ENCODE data around the gene PGA3. TPM values are rescaled to one million over a fixed set of nuclear protein-coding genes. Genes with fewer than 3 reads are reported as not detected.
"Not testable (repeated sequence)": the region's sequence is repeated elsewhere in the genome, so short reads cannot be mapped to it uniquely, and the experiment has no call there.

Gene PGA3
- total RNA-seq, result not detected in 2 replicates
- long read RNA-seq, result 0 reads

- H3K36me3 Mint-ChIP-seq (ENCODE audit: low read depth); H3K9me3 Mint-ChIP-seq; H3K27me3 Mint-ChIP-seq (ENCODE audit: low read depth); H3K4me3 Mint-ChIP-seq; H3K27ac Mint-ChIP-seq (ENCODE audit: unreplicated experiment); DNase-seq (ENCODE audit: low read depth, low spot score): not testable (repeated sequence)
- peaks cover 11% of the 10 kb centered on the region for H3K4me1 Mint-ChIP-seq
Measured at GRCh38 chr11:61202950-61203746, at the start of gene PGA3. Gene PGA3, plus strand, starts transcription at chr11:61203515. Its CDS starts 50 bp downstream, at chr11:61203565.

GRCh38 chr11:61153593-61154095 lies 49.7 kb upstream of the PGA3 start:
- peaks cover 14% of the 10 kb centered on the region for H3K9me3 Mint-ChIP-seq
- peaks cover 27% of the 10 kb centered on the region for H3K36me3 Mint-ChIP-seq (ENCODE audit: low read depth)
- H3K4me3 Mint-ChIP-seq, result no peak overlapping the region
- TF ChIP-seq, protein P1, sequence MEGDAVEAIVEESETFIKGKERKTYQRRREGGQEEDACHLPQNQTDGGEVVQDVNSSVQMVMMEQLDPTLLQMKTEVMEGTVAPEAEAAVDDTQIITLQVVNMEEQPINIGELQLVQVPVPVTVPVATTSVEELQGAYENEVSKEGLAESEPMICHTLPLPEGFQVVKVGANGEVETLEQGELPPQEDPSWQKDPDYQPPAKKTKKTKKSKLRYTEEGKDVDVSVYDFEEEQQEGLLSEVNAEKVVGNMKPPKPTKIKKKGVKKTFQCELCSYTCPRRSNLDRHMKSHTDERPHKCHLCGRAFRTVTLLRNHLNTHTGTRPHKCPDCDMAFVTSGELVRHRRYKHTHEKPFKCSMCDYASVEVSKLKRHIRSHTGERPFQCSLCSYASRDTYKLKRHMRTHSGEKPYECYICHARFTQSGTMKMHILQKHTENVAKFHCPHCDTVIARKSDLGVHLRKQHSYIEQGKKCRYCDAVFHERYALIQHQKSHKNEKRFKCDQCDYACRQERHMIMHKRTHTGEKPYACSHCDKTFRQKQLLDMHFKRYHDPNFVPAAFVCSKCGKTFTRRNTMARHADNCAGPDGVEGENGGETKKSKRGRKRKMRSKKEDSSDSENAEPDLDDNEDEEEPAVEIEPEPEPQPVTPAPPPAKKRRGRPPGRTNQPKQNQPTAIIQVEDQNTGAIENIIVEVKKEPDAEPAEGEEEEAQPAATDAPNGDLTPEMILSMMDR (conservative IDR thresholded peaks at IDR 0.05), result no peak
- H3K4me1 Mint-ChIP-seq, result peaks cover 40% of the 10 kb centered on the region
- no peak overlapping the region for H3K27ac Mint-ChIP-seq (ENCODE audit: unreplicated experiment)
- no peaks in the 10 kb centered on the region for H3K27me3 Mint-ChIP-seq (ENCODE audit: low read depth)
- no peak for DNase-seq (ENCODE audit: low read depth, low spot score)

- Mint-ChIP-seq H3K4me3 (no peak overlapping the region), H3K27ac (ENCODE audit: unreplicated experiment) (no peak overlapping the region), H3K9me3 (peaks cover 14% of the 10 kb centered on the region), H3K36me3 (ENCODE audit: low read depth) (peaks cover 27% of the 10 kb centered on the region), H3K4me1 (peaks cover 39% of the 10 kb centered on the region), H3K27me3 (ENCODE audit: low read depth) (no peaks in the 10 kb centered on the region)
- no peak for DNase-seq (ENCODE audit: low read depth, low spot score)
- TF ChIP-seq, protein P1 (conservative IDR thresholded peaks at IDR 0.05), result no peak
Measured at GRCh38 chr11:61154528-61154927, 48.8 kb upstream of the PGA3 start.

GRCh38 chr11:61155312-61155711 lies 48.0 kb upstream of the PGA3 start:
- no peak overlapping the region for H3K27ac Mint-ChIP-seq (ENCODE audit: unreplicated experiment)
- peaks cover 27% of the 10 kb centered on the region for H3K36me3 Mint-ChIP-seq (ENCODE audit: low read depth)
- H3K4me1 Mint-ChIP-seq, result peaks cover 37% of the 10 kb centered on the region

DNA sequence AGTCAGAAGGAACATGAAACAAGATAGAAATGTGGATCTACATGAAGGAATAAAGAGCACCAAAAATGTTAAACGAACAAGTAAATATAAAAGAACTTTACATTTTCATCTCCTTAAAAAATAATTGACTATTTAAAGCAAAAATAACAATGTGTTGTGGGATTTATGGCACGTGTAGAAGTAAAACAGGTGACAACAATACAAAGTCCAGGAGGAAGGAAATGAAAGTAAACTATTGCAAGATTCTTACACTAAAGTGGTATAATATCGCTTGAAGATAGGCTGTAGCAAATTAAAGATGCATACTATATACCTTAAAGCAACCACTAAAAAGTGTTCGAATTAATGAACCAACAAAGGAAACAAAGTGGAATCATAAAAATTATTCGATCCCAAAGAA lies 47.6 kb upstream of the PGA3 start:
- Mint-ChIP-seq H3K36me3 (ENCODE audit: low read depth) (peaks cover 27% of the 10 kb centered on the region), H3K4me3 (no peak overlapping the region), H3K27ac (ENCODE audit: unreplicated experiment) (no peak overlapping the region), H3K9me3 (peaks cover 14% of the 10 kb centered on the region), H3K27me3 (ENCODE audit: low read depth) (no peaks in the 10 kb centered on the region), H3K4me1 (peaks cover 37% of the 10 kb centered on the region)
- DNase-seq (ENCODE audit: low read depth, low spot score), result no peak
- TF ChIP-seq, protein P1 (conservative IDR thresholded peaks at IDR 0.05), result no peak

More at GRCh38 chr11:61155312-61155711, 48.0 kb upstream of the PGA3 start:
- peak overlapping the region; percentile 11 for H3K4me3 Mint-ChIP-seq
- TF ChIP-seq, protein P1 (conservative IDR thresholded peaks at IDR 0.05), result no peak
- H3K9me3 Mint-ChIP-seq, result peaks cover 14% of the 10 kb centered on the region
- DNase-seq (ENCODE audit: low read depth, low spot score), result no peak
- H3K27me3 Mint-ChIP-seq (ENCODE audit: low read depth), result no peaks in the 10 kb centered on the region

DNA sequence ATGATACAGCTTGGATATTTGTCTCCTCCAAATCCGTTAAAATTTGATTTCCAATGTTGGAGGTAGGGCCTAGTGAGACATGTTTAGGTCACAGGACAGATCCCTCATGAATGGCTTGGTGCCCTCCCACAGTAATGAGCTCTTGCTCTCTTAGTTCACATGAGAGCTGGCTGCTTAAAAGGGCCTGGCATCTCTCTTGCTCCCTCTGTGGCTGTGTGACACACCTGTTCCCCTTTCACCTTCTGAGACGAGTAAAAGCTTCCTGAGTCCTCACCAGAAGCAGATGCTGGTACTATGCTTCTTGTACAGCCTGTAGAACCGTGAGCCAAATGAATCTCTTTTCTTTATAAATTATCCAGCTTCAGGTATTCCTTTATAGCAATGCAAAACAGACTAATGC lies 45.6 kb upstream of the PGA3 start:
- peaks cover 27% of the 10 kb centered on the region for H3K36me3 Mint-ChIP-seq (ENCODE audit: low read depth)
- DNase-seq (ENCODE audit: low read depth, low spot score), result no peak
- no peaks in the 10 kb centered on the region for H3K27me3 Mint-ChIP-seq (ENCODE audit: low read depth)
- TF ChIP-seq, protein P1 (conservative IDR thresholded peaks at IDR 0.05), result no peak
- H3K9me3 Mint-ChIP-seq, result peaks cover 14% of the 10 kb centered on the region
- no peak overlapping the region for H3K27ac Mint-ChIP-seq (ENCODE audit: unreplicated experiment)
- peak overlapping the region; percentile 44 for H3K4me3 Mint-ChIP-seq
- H3K4me1 Mint-ChIP-seq, result peaks cover 30% of the 10 kb centered on the region

All from neural crest cell (in vitro differentiated cells).